Large intestine (tissue), 3 donors: Measurements from ENCODE around the gene FKBP9. TPM values are rescaled to one million over a fixed set of nuclear protein-coding genes. Genes with fewer than 3 reads are reported as not detected.
"Not testable (repeated sequence)": the region's sequence is repeated elsewhere in the genome, so short reads cannot be mapped to it uniquely, and the experiment has no call there.

Experiments used
- DNase-seq, 2 donors: peaks; one replicate each; pipeline versions ENCODE4 v3.0.0 to v3.0.0-alpha.2; 2013
- H3K27ac ChIP-seq: one replicate; pipeline ENCODE4 v1.5.1; 2013; ENCODE audit warnings: low read length
- H3K27me3 ChIP-seq: 2 replicates; pipeline ENCODE4 v1.6.1; 2013; ENCODE audit warnings: low read length; ENCODE audit not compliant: control insufficient read depth, insufficient read depth
- H3K36me3 ChIP-seq: 2 replicates; pipeline ENCODE4 v1.6.1; 2013; ENCODE audit warnings: low read length; ENCODE audit not compliant: control insufficient read depth, insufficient read depth
- H3K4me1 ChIP-seq: one replicate; pipeline ENCODE4 v1.6.1; 2013; ENCODE audit warnings: low read length; ENCODE audit not compliant: control insufficient read depth, insufficient read depth
- H3K4me3 ChIP-seq: one replicate; pipeline ENCODE4 v1.5.1; 2013; ENCODE audit warnings: low read length
- H3K9me3 ChIP-seq: one replicate; pipeline ENCODE4 v1.6.1; 2013; ENCODE audit warnings: mild to moderate bottlenecking, low read depth, low read length, moderate library complexity; ENCODE audit not compliant: control insufficient read depth
- WGBS: methylation state at CpG from one replicate; pipeline ENCODE4 v1.1.5; 2013; ENCODE audit warnings: low lambda C conversion rate; ENCODE audit not compliant: insufficient coverage; 5-methylcytosine and 5-hydroxymethylcytosine counted together
- polyA plus RNA-seq: library from polyadenylated mRNA; unstranded; fragments of 120-200 nt; gene quantifications from one replicate; pipeline ENCODE4 v1.2.1, GENCODE V29; 2013

FKBP9 gene
- polyA plus RNA-seq, 1 donor = 67.8 TPM

- H3K4me1 ChIP-seq, H3K4me3 ChIP-seq, H3K36me3 ChIP-seq, H3K27me3 ChIP-seq, H3K27ac ChIP-seq, H3K9me3 ChIP-seq, DNase-seq: not testable (repeated sequence)
- WGBS = no CpG with 5 or more reads among the region's 6 CpGs
These were observed 22.0 kb downstream of the FKBP9 start for GRCh38 chr7:32979246-32979645.

- H3K36me3 ChIP-seq = not testable (repeated sequence)
These were observed 22.7 kb downstream of the FKBP9 start for GRCh38 chr7:32979902-32980301.

GRCh38 chr7:32988148-32988547, 30.9 kb downstream of the FKBP9 start:
- no CpG with 5 or more reads among the region's 8 CpGs for WGBS
- H3K27ac ChIP-seq, H3K27me3 ChIP-seq, H3K36me3 ChIP-seq, H3K4me1 ChIP-seq, H3K4me3 ChIP-seq, H3K9me3 ChIP-seq, DNase-seq: not testable (repeated sequence)

More at GRCh38 chr7:32979902-32980301, 22.7 kb downstream of the FKBP9 start:
- WGBS = no CpG with 5 or more reads among the region's 2 CpGs
- not testable (repeated sequence) for H3K27ac ChIP-seq, H3K9me3 ChIP-seq, H3K27me3 ChIP-seq, H3K4me3 ChIP-seq, DNase-seq, H3K4me1 ChIP-seq

- WGBS = no CpG with 5 or more reads among the region's 5 CpGs
- H3K4me3 ChIP-seq, H3K4me1 ChIP-seq, H3K9me3 ChIP-seq, DNase-seq, H3K36me3 ChIP-seq, H3K27me3 ChIP-seq: not testable (repeated sequence)
- H3K27ac ChIP-seq = peak overlapping the region; percentile 29
These were observed 33.9 kb downstream of the FKBP9 start for GRCh38 chr7:32991068-32991585.

GRCh38 chr7:32991975-32992700, 34.9 kb downstream of the FKBP9 start:
- not testable (repeated sequence) for DNase-seq, H3K36me3 ChIP-seq, H3K9me3 ChIP-seq, H3K4me3 ChIP-seq, H3K4me1 ChIP-seq, H3K27me3 ChIP-seq
- WGBS = no CpG with 5 or more reads among the region's 9 CpGs
- peak overlapping the region; percentile 76 for H3K27ac ChIP-seq

GRCh38 chr7:32992750-32993149, 35.5 kb downstream of the FKBP9 start:
- H3K27ac ChIP-seq = peak overlapping the region; percentile 76

GRCh38 chr7:32997956-32998355, 40.7 kb downstream of the FKBP9 start:
- H3K4me3 ChIP-seq, H3K36me3 ChIP-seq, H3K27me3 ChIP-seq, H3K9me3 ChIP-seq: not testable (repeated sequence)
- peak overlapping the region; percentile 85 for H3K27ac ChIP-seq
- H3K4me1 ChIP-seq = peaks cover 14% of the 10 kb centered on the region
- peak in 1 of 2 donors; percentile 13 for DNase-seq
- 100% methylated on average over 1 of the region's 4 CpGs for WGBS

More at GRCh38 chr7:32992750-32993149, 35.5 kb downstream of the FKBP9 start:
- H3K4me1 ChIP-seq, H3K27me3 ChIP-seq, H3K9me3 ChIP-seq, H3K4me3 ChIP-seq, H3K36me3 ChIP-seq: not testable (repeated sequence)
- no CpG with 5 or more reads among the region's 6 CpGs for WGBS
- DNase-seq = peak; percentile 81 to 90

- H3K36me3 ChIP-seq, H3K9me3 ChIP-seq, H3K4me3 ChIP-seq, H3K27me3 ChIP-seq: not testable (repeated sequence)
- Histone ChIP-seq H3K27ac (peak overlapping the region; percentile 85), H3K4me1 (peaks cover 14% of the 10 kb centered on the region)
- DNase-seq = peak; percentile 75 to 88
- 0% methylated on average over 4 of the region's 14 CpGs for WGBS
These were observed 41.3 kb downstream of the FKBP9 start for GRCh38 chr7:32998361-32999171.

GRCh38 chr7:32999380-32999779, 42.1 kb downstream of the FKBP9 start:
- H3K4me1 ChIP-seq = peaks cover 14% of the 10 kb centered on the region
- no CpG with 5 or more reads among the region's 4 CpGs for WGBS
- H3K4me3 ChIP-seq, H3K9me3 ChIP-seq, H3K27me3 ChIP-seq, H3K27ac ChIP-seq, DNase-seq, H3K36me3 ChIP-seq: not testable (repeated sequence)

GRCh38 chr7:33003111-33003510, 45.9 kb downstream of the FKBP9 start:
- H3K4me3 ChIP-seq, H3K9me3 ChIP-seq, DNase-seq, H3K27ac ChIP-seq, H3K27me3 ChIP-seq: not testable (repeated sequence)
- Histone ChIP-seq H3K4me1 (peaks cover 11% of the 10 kb centered on the region), H3K36me3 (peaks cover 14% of the 10 kb centered on the region)
